ENCODE measurements around the gene THAP10.

Gene THAP10

DNA sequence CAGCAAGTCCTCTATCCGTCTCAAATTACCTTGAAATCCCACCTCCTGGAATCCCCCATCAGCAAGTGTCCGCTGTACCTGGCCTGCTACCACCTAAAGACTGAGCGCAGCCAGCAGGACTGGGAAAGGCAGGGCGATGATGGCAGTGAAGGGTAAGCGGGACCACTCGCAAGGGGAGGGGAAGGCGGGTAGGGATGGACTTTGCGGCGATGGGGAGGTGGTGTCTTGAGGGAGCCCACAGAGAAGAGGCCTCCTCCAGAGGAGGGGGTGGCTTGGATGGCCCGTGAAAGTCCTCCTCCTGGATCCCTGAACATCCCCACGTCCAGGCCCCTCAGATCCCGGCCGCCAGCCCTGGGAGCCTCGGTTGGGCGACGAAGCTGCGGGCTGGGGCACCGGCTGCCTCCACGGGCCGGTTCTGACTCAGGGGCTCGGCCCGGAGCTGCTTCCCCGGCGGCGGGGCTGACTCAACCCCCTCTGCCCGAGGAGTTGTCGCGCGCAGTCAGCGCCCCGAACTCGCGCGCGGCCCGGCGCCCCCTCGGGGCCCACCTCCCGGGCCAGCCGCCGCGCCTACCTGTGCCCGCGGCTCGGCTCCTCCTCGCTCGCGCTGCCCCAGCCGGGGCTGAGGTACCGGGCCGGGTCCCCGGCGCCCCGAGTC is 38.8 kb downstream of the THAP10 start:
- no peak for DNase-seq

GRCh38 chr15:70852501-70853317 is 39.5 kb downstream of the THAP10 start:
- no peak for DNase-seq

- no peak for DNase-seq
Observed at GRCh38 chr15:70851889-70852288, 40.3 kb downstream of the THAP10 start.

- DNase-seq: no peak
Observed at GRCh38 chr15:70845602-70846360, 46.5 kb downstream of the THAP10 start.

GRCh38 chr15:70837476-70837875 is 54.8 kb downstream of the THAP10 start:
- DNase-seq: no peak

- DNase-seq: no peak
Observed at GRCh38 chr15:70835841-70836240, 56.4 kb downstream of the THAP10 start.

DNA sequence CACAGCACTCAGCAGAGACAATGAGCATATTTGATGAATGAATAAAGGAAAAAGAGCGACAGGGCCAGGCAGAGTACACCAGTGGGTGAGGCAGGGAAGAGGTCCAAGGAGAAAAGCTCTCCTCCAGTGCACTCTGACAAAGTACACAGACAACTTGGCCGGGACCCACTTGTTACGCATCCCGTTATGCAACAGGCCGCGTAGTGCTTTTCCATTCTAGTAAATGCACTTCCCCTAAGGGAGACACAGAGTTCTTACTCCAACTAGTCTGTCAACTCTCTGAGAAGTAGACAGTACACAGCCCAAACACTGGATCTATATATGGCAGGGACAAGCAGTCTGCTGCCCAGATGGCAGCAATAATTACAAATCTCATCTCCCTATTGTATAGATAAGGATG is 56.8 kb downstream of the THAP10 start:
- no peak for DNase-seq

DNA sequence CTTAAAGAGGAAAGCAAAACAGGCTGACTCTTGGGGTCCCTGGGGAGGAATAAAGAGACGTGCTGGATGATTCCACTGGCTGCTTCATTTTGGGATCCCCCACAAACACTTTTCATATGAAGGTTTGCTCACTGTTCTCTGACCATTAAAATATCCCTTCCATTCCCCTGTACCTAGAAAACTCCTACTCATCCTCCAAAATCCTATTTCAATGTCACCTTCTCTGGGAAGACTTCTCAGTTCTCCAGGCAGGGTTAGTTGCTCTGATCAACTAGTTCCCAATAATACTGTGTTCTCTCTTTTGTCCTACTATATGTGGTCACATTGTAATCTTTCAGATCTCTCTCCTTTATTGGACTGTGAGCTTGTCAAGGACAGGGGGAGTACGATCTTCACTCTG is 57.2 kb downstream of the THAP10 start:
- DNase-seq: no peak

GRCh38 chr15:70833861-70834765 is 58.1 kb downstream of the THAP10 start:
- peak; percentile 28 for DNase-seq

DNA sequence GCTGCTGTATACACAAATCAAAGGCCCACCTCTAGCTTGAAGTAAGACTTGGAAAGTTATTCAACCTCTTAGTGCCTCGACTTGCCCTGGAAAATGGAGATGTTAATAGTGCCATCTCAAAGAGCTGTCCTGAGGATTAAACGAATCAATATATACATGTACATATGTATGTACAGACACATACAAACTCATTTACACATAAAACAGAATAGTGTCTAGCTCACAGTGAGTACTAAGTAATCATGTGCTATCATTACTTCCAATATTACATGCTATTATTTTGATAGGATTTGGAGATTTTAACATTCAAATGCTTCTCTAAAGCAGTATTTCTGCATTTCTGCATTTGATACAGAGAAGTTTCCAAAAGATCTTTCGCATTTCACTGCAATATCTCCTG is 58.8 kb downstream of the THAP10 start:
- no peak for DNase-seq

GRCh38 chr15:70832176-70832575 is 60.1 kb downstream of the THAP10 start:
- no peak for DNase-seq

All from NCI-H2029 (cell line).